DND-41 (cell line): ENCODE data around the gene FHAD1.

Experiments
- ATAC-seq: fragments of 200-7000 bp; cut with Tn5 transposase; 3 replicates; pipeline ENCODE4 v1.9.1; 2021; ENCODE audit warnings: low read depth; ENCODE audit not compliant: insufficient read depth
- DNase-seq: peaks from one replicate; pipeline ENCODE4 v3.0.0-alpha.2; 2020
- H2AFZ ChIP-seq: 2 replicates; pipeline ENCODE4 v1.6.0; 2012; ENCODE audit warnings: low read depth, low read length
- H3K27ac ChIP-seq: 2 replicates; pipeline ENCODE4 v1.5.1; 2012; ENCODE audit warnings: low read length, inconsistent platforms
- H3K27me3 ChIP-seq: fragments of 200-600 bp; sonication (generic); 2 replicates; pipeline ENCODE4 v1.6.0; 2012; ENCODE audit warnings: low read length, mild to moderate bottlenecking, inconsistent platforms; ENCODE audit not compliant: insufficient read depth, poor library complexity
- H3K36me3 ChIP-seq: 2 replicates; pipeline ENCODE4 v1.5.1; 2012; ENCODE audit warnings: low read length, inconsistent platforms; ENCODE audit not compliant: insufficient read depth
- H3K4me1 ChIP-seq: 2 replicates; pipeline ENCODE4 v1.5.1; 2012; ENCODE audit warnings: mild to moderate bottlenecking, low read length; ENCODE audit not compliant: insufficient read depth
- H3K4me2 ChIP-seq: 2 replicates; pipeline ENCODE4 v1.6.0; 2012; ENCODE audit warnings: mild to moderate bottlenecking, moderate library complexity, low read length, inconsistent platforms; ENCODE audit not compliant: insufficient read depth
- H3K4me3 ChIP-seq, 2 experiments: fragments of 200-600 bp in 1 of 2; shearing (Covaris generic) in 1 of 2; 2 replicates each; pipeline ENCODE4 v1.5.1; 2012 to 2016; ENCODE audit warnings: inconsistent platforms in 2 of 2, low read length in 2 of 2, mild to moderate bottlenecking in 2 of 2, low read depth in 1 of 2, moderate library complexity in 1 of 2
- H3K79me2 ChIP-seq: 2 replicates; pipeline ENCODE4 v1.6.0; 2012; ENCODE audit warnings: low read length, inconsistent platforms; ENCODE audit not compliant: insufficient read depth
- H3K9ac ChIP-seq: 2 replicates; pipeline ENCODE4 v1.6.0; 2012; ENCODE audit warnings: low read depth, mild to moderate bottlenecking, inconsistent platforms, low read length, moderate library complexity
- H3K9me3 ChIP-seq: 2 replicates; pipeline ENCODE4 v1.5.1; 2012; ENCODE audit warnings: low read length, moderate library complexity, mild to moderate bottlenecking, inconsistent platforms; ENCODE audit not compliant: insufficient read depth, severe bottlenecking
- H4K20me1 ChIP-seq: 2 replicates; pipeline ENCODE4 v1.6.0; 2012; ENCODE audit warnings: low read length; ENCODE audit not compliant: insufficient read depth
- EZH2 ChIP-seq: IDR thresholded peaks from 3 replicates; pipeline ENCODE4 v1.6.1; 2012; ENCODE audit warnings: borderline replicate concordance, low read depth, mild to moderate bottlenecking, moderate library complexity, low read length, inconsistent platforms; ENCODE audit not compliant: severe bottlenecking
- TF ChIP-seq, protein P1 (sequence below): IDR thresholded peaks from 2 replicates; pipeline ENCODE4 v1.5.1; 2012; ENCODE audit warnings: borderline replicate concordance, low read length, moderate library complexity, mild to moderate bottlenecking; ENCODE audit not compliant: poor library complexity, severe bottlenecking; ENCODE audit errors: extremely low read depth

The FHAD1 gene

DNA sequence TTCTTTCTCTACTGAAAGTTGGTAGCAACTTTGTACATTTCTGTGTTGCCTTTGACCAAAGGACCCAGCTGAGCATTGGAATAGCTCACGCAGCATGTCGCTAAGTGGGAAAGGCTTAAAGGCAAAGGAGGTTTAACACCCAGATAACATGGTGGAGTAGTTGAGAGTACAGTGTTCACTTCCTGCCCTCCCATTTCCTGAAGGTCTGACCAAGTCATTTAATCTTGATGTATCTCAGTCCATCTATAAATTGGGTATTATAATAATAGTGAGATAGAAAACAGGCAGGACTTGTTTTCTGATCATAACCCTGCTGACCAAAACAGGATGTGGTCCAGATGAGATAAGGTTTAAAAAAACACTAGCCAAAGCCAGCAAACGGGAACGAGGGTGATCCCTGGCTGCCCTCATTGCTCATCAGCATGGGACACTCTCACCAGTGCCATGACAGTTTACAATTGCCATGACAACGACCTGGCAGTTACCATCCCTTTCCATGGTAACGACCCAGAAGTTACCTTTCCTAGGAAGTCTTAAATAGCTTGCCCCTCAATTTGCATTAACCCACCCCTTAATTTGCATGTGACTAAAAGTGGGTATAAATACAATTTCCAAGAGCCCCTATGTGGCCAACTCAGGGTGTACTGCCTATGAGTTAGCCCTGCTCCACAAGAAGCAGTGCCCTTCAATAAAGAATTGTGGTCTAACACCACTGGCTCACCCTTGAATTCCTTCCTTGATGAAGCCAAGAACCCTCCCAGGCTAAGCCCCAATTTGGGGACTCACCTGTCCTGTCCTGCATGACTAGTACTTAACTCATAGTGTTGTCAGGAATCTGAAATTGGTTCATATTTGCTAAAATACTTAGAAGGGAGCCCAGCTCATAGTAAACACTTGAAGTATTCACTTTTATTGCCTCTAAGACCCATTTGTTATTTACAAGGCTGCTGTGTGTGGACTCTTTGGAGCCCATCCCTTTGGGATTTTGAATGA lies 28.4 kb upstream of the FHAD1 start:
- Histone ChIP-seq H2AFZ (no peak overlapping the region), H3K4me2 (no peak overlapping the region), H3K4me1 (no peaks in the 10 kb centered on the region), H3K27ac (no peak overlapping the region), H3K36me3 (no peaks in the 10 kb centered on the region), H4K20me1 (no peaks in the 10 kb centered on the region), H3K9me3 (peaks cover 3% of the 10 kb centered on the region), H3K27me3 (peaks cover 5% of the 10 kb centered on the region), H3K9ac (no peak overlapping the region), H3K4me3 (no peak overlapping the region), H3K79me2 (no peaks in the 10 kb centered on the region)
- ATAC-seq, result no peak
- TF ChIP-seq, protein P1, sequence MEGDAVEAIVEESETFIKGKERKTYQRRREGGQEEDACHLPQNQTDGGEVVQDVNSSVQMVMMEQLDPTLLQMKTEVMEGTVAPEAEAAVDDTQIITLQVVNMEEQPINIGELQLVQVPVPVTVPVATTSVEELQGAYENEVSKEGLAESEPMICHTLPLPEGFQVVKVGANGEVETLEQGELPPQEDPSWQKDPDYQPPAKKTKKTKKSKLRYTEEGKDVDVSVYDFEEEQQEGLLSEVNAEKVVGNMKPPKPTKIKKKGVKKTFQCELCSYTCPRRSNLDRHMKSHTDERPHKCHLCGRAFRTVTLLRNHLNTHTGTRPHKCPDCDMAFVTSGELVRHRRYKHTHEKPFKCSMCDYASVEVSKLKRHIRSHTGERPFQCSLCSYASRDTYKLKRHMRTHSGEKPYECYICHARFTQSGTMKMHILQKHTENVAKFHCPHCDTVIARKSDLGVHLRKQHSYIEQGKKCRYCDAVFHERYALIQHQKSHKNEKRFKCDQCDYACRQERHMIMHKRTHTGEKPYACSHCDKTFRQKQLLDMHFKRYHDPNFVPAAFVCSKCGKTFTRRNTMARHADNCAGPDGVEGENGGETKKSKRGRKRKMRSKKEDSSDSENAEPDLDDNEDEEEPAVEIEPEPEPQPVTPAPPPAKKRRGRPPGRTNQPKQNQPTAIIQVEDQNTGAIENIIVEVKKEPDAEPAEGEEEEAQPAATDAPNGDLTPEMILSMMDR, result no peak
- TF ChIP-seq EZH2, result no peak
- DNase-seq, result no peak

DNA sequence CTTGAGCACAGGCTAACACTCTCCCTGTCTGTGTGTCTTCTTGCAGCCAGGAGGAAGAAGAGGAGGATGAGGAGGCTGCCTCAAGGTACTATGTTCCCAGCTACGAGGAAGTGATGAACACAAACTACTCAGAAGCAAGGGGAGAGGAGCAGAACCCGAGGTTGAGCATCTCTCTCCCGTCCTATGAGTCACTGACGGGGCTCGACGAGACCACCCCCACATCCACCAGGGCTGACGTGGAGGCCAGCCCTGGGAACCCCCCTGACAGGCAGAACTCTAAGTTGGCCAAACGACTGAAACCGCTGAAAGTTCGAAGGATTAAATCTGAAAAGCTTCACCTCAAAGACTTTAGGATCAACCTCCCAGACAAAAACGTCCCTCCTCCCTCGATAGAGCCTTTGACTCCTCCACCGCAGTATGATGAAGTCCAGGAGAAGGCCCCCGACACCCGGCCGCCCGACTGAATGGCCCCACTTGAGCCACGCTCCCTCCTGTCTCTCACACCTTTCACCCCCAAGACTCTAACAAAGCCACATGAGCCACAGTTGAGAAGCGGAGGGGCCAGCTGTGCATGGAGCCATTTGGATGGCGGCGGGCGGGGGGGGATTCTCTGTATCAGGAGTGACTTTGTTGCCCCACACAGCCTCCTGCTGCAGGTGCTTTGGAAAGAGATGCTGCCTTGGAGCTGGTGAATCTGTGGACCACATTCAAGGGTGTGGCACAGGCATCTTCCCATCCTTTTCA lies 27.6 kb upstream of the FHAD1 start:
- Histone ChIP-seq H4K20me1 (no peaks in the 10 kb centered on the region), H3K4me3 (no peak overlapping the region), H2AFZ (no peak overlapping the region), H3K27ac (no peak overlapping the region), H3K9me3 (peaks cover 3% of the 10 kb centered on the region), H3K36me3 (no peaks in the 10 kb centered on the region), H3K4me2 (no peak overlapping the region), H3K4me1 (no peaks in the 10 kb centered on the region), H3K79me2 (no peaks in the 10 kb centered on the region), H3K9ac (no peak overlapping the region), H3K27me3 (peaks cover 5% of the 10 kb centered on the region)
- no peak for ATAC-seq
- TF ChIP-seq EZH2, result no peak
- TF ChIP-seq, protein P1, result no peak
- no peak for DNase-seq

DNA sequence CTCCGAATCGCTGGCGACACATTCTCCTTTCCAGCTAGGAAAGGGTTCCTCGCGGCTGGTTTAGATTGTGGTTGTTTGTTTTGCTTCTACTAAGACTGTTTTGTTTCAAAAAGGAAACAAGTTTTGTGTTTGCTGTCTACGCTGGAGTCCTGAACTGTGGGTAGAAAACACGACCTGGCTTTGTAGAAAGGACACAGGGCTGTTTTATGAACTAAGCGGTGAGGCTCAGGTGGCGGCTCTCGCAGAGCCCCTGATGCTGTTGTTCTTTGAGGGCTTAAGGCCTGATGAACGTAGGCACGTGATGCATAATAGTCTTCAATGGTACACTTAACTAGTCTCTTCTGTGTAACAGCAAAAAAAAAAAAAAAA lies 27.0 kb upstream of the FHAD1 start:
- no peaks in the 10 kb centered on the region for H3K4me1 ChIP-seq
- no peak overlapping the region for H3K9ac ChIP-seq
- peaks cover 3% of the 10 kb centered on the region for H3K9me3 ChIP-seq
- peaks cover 5% of the 10 kb centered on the region for H3K27me3 ChIP-seq
- DNase-seq (no peak), ATAC-seq (no peak)
- H2AFZ ChIP-seq, result no peak overlapping the region
- H3K36me3 ChIP-seq, result no peaks in the 10 kb centered on the region
- no peak overlapping the region for H3K4me2 ChIP-seq
- H4K20me1 ChIP-seq, result no peaks in the 10 kb centered on the region
- TF ChIP-seq, protein P1, result no peak
- no peak for TF ChIP-seq EZH2
- no peak overlapping the region for H3K27ac ChIP-seq
- no peaks in the 10 kb centered on the region for H3K79me2 ChIP-seq
- no peak overlapping the region for H3K4me3 ChIP-seq
